ENCODE measurements around the gene C1orf105.

C1orf105 gene

GRCh38 chr1:172460887-172461315 lies 40.4 kb downstream of the C1orf105 start:
- DNase-seq, result no peak

DNA sequence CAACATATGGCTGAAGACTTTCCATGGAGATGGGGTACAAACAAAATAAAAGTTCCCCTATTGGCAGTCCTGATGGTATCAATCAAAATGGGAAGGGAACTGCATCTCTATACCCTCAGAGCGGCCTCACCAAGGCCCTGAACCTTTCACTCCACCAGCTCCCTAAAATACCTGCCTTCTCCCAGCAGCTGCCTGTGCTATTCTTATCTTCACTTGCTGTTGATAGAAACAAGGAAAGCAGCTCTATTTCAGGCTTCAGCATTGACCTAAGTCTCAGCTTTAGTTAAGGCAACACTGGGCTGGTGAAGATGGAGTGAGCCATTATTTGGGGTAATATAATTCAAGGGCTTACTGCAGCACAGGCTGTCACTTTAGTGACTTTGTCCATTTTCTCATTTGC lies 45.1 kb downstream of the C1orf105 start:
- no peak for DNase-seq

- no peak for DNase-seq
Observed at GRCh38 chr1:172466795-172467407, 46.4 kb downstream of the C1orf105 start.

- DNase-seq, result no peak
Observed at GRCh38 chr1:172467446-172467845, 47.0 kb downstream of the C1orf105 start.

DNA sequence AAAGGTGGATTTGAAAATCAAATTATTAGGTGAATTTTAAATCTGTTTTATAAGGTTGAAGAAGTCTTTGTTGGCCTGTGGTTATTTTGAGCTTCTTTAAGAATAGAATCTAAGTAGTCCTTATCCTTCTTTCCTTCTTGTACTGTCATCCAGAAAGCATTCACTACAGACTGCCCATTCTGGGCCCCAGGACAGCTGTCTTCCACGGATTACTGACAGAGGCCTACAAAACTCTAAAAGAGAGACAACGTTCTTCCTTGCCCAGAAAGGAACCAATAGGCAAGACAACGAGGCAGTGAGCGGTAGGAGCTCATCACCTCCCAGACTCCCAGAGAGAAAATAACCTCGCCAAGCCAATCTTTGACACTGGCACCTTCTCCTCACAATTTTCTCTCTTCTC lies 47.8 kb downstream of the C1orf105 start:
- no peak for DNase-seq

DNA sequence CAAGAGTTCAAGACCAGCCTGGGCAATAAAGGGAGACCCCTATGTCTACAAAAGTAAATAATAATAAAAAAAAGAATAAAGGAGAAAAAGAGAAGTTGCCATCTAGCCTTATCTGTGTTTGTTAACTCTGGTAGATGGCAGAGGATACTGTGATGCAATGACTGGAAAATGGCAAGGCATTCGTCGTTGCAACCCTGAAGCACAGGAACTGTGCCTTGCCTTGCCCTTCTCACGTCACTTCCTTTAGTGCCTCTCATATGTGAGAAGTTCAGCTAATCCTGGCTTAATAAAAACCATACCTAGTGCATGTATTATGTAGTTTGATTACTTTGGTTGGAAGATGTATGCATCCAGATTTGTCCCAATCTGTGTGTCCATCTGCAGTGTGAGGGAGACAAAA lies 49.2 kb downstream of the C1orf105 start:
- no peak for DNase-seq

DNA sequence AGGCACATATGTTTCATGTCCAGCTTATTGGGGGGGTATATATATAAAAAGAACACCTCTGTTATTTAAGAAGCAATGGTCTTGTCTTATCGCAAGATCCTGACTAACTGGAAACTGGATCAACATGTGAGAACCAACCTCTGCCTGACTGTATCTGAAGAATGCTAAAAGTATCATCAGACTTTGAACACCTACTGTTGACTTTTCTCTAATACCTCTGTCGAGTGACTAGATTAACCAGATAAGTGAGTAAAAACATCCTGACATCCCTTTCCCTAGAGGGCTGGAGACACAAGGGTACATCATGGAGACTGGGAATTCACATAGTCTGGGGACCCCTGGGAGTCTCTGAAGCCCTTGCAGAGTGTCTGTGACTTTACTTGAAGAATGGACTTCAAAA lies 49.7 kb downstream of the C1orf105 start:
- DNase-seq, result no peak

DNA sequence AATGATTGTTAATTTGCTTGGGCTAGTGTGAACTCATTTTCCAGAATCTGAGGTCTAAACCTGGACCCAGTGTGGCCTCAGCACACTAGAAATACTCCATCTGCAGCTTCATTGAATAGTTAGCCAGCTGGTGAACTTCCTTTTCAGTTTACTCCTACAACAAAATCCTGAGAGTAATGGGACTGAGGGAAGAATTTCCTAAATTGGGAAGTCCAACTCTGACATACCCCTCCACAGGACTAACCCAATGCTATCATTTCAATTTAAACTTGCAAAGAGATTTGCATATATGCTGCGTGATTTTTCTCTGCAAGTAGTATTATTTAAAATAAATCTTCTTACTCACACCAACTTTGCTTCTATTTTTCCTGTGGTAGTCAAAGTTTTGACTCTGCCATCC lies 51.2 kb downstream of the C1orf105 start:
- no peak for DNase-seq

GRCh38 chr1:172472495-172472894 lies 52.0 kb downstream of the C1orf105 start:
- DNase-seq, result no peak

GRCh38 chr1:172473302-172473701 lies 52.8 kb downstream of the C1orf105 start:
- DNase-seq, result no peak

DNA sequence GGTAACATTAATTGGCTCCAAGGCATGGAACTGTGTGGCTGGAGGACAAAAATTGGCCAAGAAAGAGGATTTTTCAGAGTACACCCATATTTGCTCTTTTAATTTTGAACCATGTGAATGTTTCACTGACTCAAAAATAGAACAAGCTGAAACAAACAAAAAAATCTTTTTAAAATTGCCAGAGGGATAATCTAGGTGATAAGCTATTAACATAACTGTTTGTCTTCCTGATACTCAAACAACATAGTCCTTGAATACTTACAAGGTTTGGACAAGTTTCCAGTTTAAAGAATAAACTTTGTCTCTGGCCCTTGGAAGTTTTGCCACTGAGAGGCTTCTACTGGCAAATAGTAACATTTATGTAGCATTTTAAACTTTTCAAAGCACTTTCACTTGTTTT lies 53.4 kb downstream of the C1orf105 start:
- no peak for DNase-seq

DNA sequence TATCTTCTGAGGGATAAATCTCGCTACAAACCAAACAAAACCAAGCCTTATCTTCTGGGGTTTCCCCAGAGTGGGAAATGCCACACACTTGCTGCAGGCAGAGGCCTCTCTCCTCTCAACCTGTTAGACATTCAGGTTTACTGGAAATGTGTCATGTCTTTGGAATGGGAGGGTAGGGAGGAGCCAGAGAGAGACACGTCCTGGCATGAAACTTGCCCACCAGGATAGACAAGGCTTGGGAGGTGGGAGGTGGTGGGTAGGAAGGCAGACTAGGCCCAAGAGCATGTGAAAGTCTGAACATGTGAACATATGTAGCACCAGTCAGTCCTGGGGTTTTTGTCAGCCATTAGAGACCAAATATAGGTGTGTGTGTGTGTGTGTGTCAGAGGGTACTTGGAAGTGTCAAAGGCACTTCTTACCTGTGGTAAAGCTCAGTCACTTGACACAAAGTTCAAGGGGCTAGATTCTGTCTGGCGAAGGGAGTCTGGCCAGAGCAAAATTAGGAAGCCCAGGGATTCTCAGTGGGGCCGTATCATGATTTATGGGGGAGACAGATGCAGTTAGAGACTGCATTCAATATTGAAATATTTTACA lies 55.8 kb downstream of the C1orf105 start:
- no peak for DNase-seq

DNA sequence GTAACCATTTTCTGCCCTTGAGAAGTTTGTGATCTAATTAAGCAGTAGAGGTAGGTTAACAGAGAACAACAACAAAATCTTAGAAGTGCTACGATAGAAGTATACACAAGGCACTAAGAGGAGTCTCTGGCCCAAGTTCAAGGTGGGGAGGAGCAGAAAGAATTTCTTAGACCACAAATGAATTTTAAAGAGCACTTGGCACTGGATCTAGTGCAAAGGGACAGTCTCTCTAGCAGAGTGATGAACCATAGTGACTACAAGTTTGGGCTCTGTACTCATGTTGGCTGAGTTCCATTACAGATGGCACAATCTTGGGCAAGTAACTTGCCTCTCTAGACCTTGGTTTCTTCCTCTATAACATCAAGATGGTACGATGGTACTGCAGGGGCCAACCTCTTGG lies 56.7 kb downstream of the C1orf105 start:
- DNase-seq, result no peak

DNA sequence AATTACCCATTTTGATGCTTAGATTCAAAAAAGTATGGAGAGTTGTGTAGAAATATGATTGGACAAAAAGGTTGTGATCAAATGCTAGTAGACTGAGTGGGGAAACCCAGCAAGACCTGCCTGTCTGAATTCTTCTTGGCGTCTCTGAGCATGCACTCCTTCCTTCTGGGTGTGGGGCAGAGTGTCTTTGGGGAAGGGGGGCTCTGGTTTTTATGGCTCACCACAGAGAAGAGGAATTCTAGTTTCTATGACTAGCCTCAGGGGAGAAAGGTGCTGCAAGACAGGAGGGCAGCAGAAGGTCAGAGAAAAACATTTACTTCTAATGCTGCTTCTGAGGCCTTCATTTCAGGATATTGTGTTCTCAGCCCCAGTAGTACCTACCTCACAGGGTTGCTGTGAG lies 57.3 kb downstream of the C1orf105 start:
- DNase-seq, result no peak

- DNase-seq, result no peak
Observed at GRCh38 chr1:172478485-172478884, 58.0 kb downstream of the C1orf105 start.

DNA sequence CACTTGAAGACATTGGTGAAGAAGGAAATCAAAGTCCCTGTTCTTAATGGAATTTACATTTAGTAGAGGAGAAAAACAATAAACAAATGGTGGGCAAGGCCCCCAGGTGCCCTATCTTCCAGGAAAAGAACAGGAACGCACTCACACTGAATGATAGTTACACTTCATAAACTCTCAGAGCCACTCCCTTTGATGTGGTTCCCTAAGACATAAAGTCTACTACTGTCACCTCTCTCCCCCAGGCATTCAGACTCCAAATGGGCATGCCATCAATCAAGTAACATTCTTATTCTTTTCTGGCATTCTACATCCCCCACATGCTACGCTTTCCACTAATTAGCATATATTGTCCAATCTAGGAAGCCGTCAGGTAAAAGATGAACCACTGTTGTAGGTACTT lies 59.9 kb downstream of the C1orf105 start:
- no peak for DNase-seq

DNA sequence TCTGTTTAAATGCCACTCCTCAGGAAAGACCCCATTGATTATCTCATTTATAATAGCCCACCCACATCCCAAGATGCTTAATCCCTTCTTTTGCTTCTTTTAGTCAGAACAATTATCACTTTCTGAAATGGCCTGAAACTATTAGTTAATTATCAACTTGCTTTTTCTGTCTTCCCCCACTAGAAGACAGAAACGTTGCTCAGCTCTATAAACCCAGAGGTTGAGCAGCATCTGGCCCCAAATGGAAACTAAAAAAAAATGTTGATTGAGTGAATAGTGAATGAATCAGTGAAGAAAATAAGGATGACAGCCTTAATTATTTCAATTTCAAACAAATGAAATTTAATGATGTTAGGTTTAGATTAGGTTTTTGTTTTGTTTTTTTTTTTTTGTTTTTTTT lies 61.6 kb downstream of the C1orf105 start:
- no peak for DNase-seq

GRCh38 chr1:172483448-172483847 lies 63.0 kb downstream of the C1orf105 start:
- DNase-seq, result no peak

DNA sequence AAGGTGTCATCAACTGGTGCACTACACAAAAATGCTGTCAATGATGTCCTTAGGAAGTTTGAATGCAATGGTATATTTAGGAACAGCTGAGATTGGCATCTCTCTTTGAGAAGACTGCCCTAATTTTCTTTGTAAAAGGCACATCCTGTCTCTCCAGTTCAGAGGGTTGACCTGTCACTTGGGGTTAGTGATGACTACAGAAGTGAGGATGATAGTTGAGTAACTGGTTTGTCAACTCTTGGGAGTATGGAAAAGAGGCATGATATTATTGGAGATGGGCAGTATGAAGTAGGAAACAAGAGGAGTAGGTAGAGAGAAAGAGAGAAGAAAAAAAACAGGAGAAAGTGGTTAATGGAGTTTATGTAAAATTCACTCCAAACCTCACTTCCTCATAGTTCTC lies 63.8 kb downstream of the C1orf105 start:
- DNase-seq, result no peak

DNA sequence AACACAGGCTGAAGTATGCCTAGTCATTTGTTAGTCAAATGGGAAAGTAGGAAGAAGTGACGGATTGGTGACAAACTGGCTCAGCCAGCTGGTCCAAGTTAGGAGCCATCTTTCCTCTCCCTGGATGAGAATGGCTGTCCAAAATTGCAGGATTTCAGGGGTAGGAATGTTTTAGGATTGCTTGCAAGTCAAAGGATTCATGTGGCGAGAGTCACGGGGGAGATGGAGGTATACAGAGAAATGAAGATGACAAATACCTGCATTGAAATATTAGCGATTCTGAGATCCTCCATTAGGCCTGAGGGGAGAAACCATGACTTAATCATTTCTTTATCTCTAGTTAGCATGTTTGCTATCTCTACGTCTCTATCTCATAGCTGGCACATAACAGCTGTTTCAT lies 65.1 kb downstream of the C1orf105 start:
- no peak for DNase-seq

DNA sequence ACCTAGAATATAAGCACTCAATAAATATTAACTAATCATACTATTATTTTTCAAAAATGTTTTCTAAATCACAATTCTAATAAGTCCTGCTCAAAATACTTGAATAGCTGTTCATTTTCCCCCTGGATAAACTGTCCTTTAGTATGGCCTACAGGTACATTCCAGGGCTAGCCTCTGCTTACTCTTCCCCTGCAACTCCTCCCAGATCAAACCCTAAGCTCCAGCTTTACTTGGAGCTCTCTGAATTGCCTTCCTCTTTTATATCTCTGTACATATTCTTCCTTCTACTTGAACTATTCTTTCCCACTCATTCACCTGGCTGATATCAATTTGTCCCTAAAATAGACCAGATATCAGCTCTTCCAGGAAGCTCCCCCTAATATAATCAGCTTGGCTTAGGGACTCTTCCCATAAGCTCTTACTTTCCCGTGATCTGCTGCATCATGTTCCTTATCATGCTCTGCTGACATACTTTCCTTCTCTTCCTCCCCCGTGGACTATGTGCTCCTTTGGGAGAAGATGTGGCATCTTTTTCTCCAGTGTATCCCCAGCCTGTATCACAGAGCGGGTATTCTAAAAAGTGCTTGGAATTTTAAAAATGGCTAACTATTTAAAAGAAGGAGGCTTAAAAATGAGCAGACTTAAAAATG lies 66.4 kb downstream of the C1orf105 start:
- no peak for DNase-seq

- DNase-seq, result no peak
Observed at GRCh38 chr1:172487550-172487949, 67.1 kb downstream of the C1orf105 start.

DNA sequence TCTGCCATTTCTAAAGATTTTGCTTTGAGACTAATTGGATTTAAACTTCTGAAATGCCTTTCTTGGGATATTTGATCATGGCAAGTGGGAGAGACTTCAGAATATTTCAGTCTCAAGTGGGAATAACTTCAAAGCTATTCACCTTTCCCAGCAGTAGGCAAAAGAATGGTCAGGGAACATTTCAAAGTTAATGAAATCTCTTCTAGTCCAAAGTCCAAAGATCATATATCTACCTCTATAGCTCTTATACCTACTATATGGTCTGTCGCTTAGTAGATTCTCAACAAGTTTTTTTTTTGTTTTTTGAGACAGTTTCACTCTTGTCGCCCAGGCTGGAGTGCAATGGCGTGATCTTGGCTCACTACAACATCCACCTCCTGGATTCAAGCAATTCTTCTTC lies 67.9 kb downstream of the C1orf105 start:
- DNase-seq, result no peak

DNA sequence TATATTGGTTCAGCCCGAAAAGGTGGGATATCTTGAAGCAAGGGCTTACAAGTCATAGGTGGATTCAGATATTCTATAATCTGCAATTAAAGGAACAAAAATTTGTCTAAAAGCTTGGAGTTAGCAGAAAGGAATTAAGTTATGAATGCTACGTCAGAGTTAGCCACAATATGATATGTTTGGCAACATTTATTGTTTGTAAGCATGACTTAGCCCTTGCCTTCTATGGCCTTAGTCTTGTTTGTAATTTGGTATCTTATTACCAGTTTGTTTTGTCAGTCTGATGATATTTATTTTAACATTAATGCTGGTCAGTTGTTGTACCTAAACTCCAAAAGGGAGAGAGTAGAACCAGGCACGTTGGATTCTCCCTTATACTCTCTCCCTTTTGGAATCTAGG lies 69.4 kb downstream of the C1orf105 start:
- DNase-seq, result no peak

DNA sequence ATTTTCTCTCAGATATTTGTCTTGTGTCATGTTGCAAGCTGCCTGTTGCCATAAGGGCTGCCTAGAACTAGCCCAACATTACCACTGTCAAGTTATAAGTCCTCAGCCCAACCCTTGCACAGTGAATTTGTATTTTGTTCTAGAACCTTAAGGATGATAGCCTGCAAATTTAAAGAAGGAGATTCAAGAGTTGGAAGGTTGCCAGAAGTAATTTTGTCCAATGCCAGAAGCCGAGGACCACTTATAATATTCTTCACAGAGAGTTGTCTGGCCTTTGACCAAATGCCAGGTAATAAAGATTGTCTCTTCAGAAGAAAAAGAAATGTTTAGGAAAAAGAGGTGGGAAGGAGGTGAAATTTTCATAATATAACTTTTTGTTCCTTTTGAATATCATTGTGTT lies 71.9 kb downstream of the C1orf105 start:
- no peak for DNase-seq
